Keratinocyte (primary cell): ENCODE data around the gene CHP1. TPM values are rescaled to one million over a fixed set of nuclear protein-coding genes. Genes with fewer than 3 reads are reported as not detected.

Experiments
- DNase-seq: peaks from one replicate; pipeline ENCODE4 v3.0.0-alpha.2; 2011; ENCODE audit warnings: low read depth, missing footprints, low spot score
- FAIRE-seq: peaks from 2 replicates; lab custom pipeline; 2011; peaks lifted over from hg19 to GRCh38; lab: Jason Lieb, UNC
- H2AFZ ChIP-seq: 2 replicates; pipeline ENCODE4 v1.6.0; 2012; ENCODE audit warnings: low read length, control low read depth, inconsistent platforms; ENCODE audit not compliant: control insufficient read depth
- H3K27ac ChIP-seq: 2 replicates; pipeline ENCODE4 v1.5.1; 2011; ENCODE audit warnings: low read length; ENCODE audit not compliant: control insufficient read depth, insufficient read depth
- H3K27me3 ChIP-seq: 3 replicates; pipeline ENCODE4 v1.6.0; 2011; ENCODE audit warnings: low read length; ENCODE audit not compliant: control insufficient read depth, insufficient read depth; ENCODE audit errors: extremely low read depth
- H3K36me3 ChIP-seq, 2 experiments: 2 replicates in 1 of 2; 3 replicates in 1 of 2; pipeline ENCODE4 v1.5.1; 2011; ENCODE audit warnings: low read length in 2 of 2, mild to moderate bottlenecking in 1 of 2; ENCODE audit not compliant: control insufficient read depth in 2 of 2, insufficient read depth in 2 of 2; ENCODE audit errors: extremely low read depth in 1 of 2
- H3K4me1 ChIP-seq: 3 replicates; pipeline ENCODE4 v1.5.1; 2011; ENCODE audit warnings: low read length; ENCODE audit not compliant: control insufficient read depth, insufficient read depth; ENCODE audit errors: extremely low read depth
- H3K4me2 ChIP-seq: 3 replicates; pipeline ENCODE4 v1.6.0; 2011; ENCODE audit warnings: low read depth, low read length; ENCODE audit not compliant: control insufficient read depth, insufficient read depth; ENCODE audit errors: extremely low read depth
- H3K4me3 ChIP-seq, 3 experiments: fragments of 200-600 bp in 1 of 3; sonication (generic) in 1 of 3; 2 replicates in 2 of 3; 3 replicates in 1 of 3; pipeline ENCODE4 v1.5.1; 2011 to 2016; ENCODE audit warnings: low read length in 3 of 3, mild to moderate bottlenecking in 3 of 3, control low read depth in 2 of 3, inconsistent platforms in 1 of 3, low read depth in 1 of 3, mixed read lengths in 1 of 3, mixed run types in 1 of 3, moderate library complexity in 1 of 3; ENCODE audit not compliant: control insufficient read depth in 2 of 3, insufficient read depth in 2 of 3; ENCODE audit errors: extremely low read depth in 1 of 3
- H3K79me2 ChIP-seq: 2 replicates; pipeline ENCODE4 v1.6.0; 2012; ENCODE audit warnings: low read length; ENCODE audit not compliant: control insufficient read depth, insufficient read depth
- H3K9ac ChIP-seq: 3 replicates; pipeline ENCODE4 v1.6.0; 2011; ENCODE audit warnings: low read length; ENCODE audit not compliant: control insufficient read depth, insufficient read depth; ENCODE audit errors: extremely low read depth
- H3K9me1 ChIP-seq: 3 replicates; pipeline ENCODE4 v1.6.0; 2011; ENCODE audit warnings: low read length; ENCODE audit not compliant: control insufficient read depth, insufficient read depth; ENCODE audit errors: extremely low read depth
- H3K9me3 ChIP-seq: 2 replicates; pipeline ENCODE4 v1.5.1; 2012; ENCODE audit warnings: low read depth, low read length; ENCODE audit not compliant: control insufficient read depth
- H4K20me1 ChIP-seq: 3 replicates; pipeline ENCODE4 v1.6.0; 2011; ENCODE audit warnings: low read length; ENCODE audit not compliant: control insufficient read depth, insufficient read depth; ENCODE audit errors: extremely low read depth
- CTCF ChIP-seq, 3 experiments: IDR thresholded peaks in 1 of 3; conservative IDR thresholded peaks in 1 of 3; optimal IDR thresholded peaks in 1 of 3; 2 replicates in 2 of 3; 3 replicates in 1 of 3; pipeline versions ENCODE3 to v1.5.1; 2011; ENCODE audit warnings: low read length in 3 of 3, mild to moderate bottlenecking in 3 of 3, moderate library complexity in 2 of 3, control low read depth in 1 of 3, inconsistent platforms in 1 of 3; ENCODE audit not compliant: insufficient read depth in 2 of 3; ENCODE audit errors: extremely low read depth in 1 of 3
- EZH2 ChIP-seq: IDR thresholded peaks from one replicate; pipeline ENCODE4 v1.6.1; 2012; ENCODE audit warnings: inconsistent platforms, mild to moderate bottlenecking, low read length, moderate library complexity
- dilution Hi-C: fragments of 300-500 bp; cut with MboI; formaldehyde crosslinking; loops from one replicate; pipeline ENCODE4 v1.7.0; 2020; ENCODE audit warnings: low sequenced_read_pairs; ENCODE audit not compliant: extremely low pct_ligation_motif_present
- polyA plus RNA-seq, 5 experiments: library from polyadenylated mRNA; depleted of rRNA in 3 of 5; stranded (reverse) in 3 of 5; stranded (forward) in 1 of 5; unstranded in 1 of 5; fragments of >200 nt; gene quantifications; 1 replicate in 1 of 5; 2 replicates in 3 of 5; 3 replicates in 1 of 5; pipeline versions ENCODE4 v1.2.1 to v1.2.3, GENCODE V29; 2011 to 2012; ENCODE audit warnings: missing spikeins in 2 of 5, low read depth in 1 of 5, low replicate concordance in 1 of 5

CHP1 gene
- polyA plus RNA-seq, 1 donor (not counting 4 experiments of a cell fraction or from before 2014, with no cell fraction given) = 98.5 TPM

- no peak overlapping the region for H3K4me3 ChIP-seq
- no peaks in the 10 kb centered on the region for H3K27me3 ChIP-seq
- H4K20me1 ChIP-seq = no peaks in the 10 kb centered on the region
- H3K9me1 ChIP-seq = no peaks in the 10 kb centered on the region
- peaks cover 4% of the 10 kb centered on the region for H3K79me2 ChIP-seq
- no peaks in the 10 kb centered on the region for H3K9me3 ChIP-seq
- DNase-seq (no peak), FAIRE-seq (no peak)
- H3K27ac ChIP-seq = no peak overlapping the region
- H3K36me3 ChIP-seq = peaks cover 9 to 15% of the 10 kb centered on the region in 2 experiments
- H3K4me1 ChIP-seq = peaks cover 19% of the 10 kb centered on the region
- no peak overlapping the region for H3K9ac ChIP-seq
- no peak overlapping the region for H3K4me2 ChIP-seq
- dilution Hi-C loops = no loop called here
- TF ChIP-seq EZH2 (no peak), CTCF (optimal IDR thresholded peaks at IDR 0.05 in 1 of 3, IDR thresholded peaks at IDR 0.05 in 1 of 3, conservative IDR thresholded peaks at IDR 0.05 in 1 of 3; ENCODE audit: extremely low read depth in 1 of 3, insufficient read depth in 2 of 3, low read length in 3 of 3) (no peak)
- H2AFZ ChIP-seq = no peak overlapping the region
Observed at GRCh38 chr15:41251411-41251810, 20.3 kb downstream of the CHP1 start.

GRCh38 chr15:41254560-41254959, 23.5 kb downstream of the CHP1 start:
- FAIRE-seq = no peak
- Histone ChIP-seq H3K4me1 (peaks cover 16% of the 10 kb centered on the region), H3K9ac (no peak overlapping the region), H3K9me1 (no peaks in the 10 kb centered on the region), H3K27ac (no peak overlapping the region), H3K36me3 (peaks cover 15 to 17% of the 10 kb centered on the region in 2 experiments), H3K4me3 (no peak overlapping the region), H2AFZ (no peak overlapping the region), H4K20me1 (no peaks in the 10 kb centered on the region), H3K79me2 (peaks cover 4% of the 10 kb centered on the region), H3K9me3 (no peaks in the 10 kb centered on the region), H3K4me2 (no peak overlapping the region), H3K27me3 (no peaks in the 10 kb centered on the region)
- dilution Hi-C loops = no loop called here
- DNase-seq = no peak
- TF ChIP-seq CTCF (optimal IDR thresholded peaks at IDR 0.05 in 1 of 3, IDR thresholded peaks at IDR 0.05 in 1 of 3, conservative IDR thresholded peaks at IDR 0.05 in 1 of 3; ENCODE audit: extremely low read depth in 1 of 3, insufficient read depth in 2 of 3, low read length in 3 of 3) = no peak
- no peak for TF ChIP-seq EZH2
